Suppressor macrophage treated with lipopolysaccharide for 4 hours (primary cell): Measurements from ENCODE around the gene PLEKHG3.

Experiments used
- DNase-seq: peaks from one replicate; pipeline ENCODE4 v3.0.0-alpha.2; 2020

The PLEKHG3 gene

DNA sequence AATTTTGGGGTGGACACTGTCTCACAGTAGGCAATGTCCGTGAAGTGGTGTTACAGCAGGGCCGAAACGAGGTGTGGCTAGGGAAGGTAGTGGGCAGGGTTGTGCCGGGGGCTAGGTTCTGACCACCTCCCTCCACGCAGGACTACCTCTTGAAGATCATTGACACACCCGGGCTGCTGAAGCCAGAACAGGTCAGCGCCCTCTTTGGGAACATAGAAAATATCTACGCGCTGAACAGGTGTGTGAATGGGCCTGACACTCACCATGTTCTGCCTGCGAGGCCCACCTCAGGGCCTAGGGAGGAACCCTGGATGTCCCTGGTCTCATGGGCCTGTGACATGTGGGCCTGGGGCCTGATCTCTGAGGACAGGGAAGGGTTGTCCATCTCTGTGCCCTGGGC is 24.6 kb downstream of the PLEKHG3 start:
- DNase-seq = no peak

- no peak for DNase-seq
Measured at GRCh38 chr14:64729386-64730060, 25.3 kb downstream of the PLEKHG3 start.

GRCh38 chr14:64730061-64730440 is 25.8 kb downstream of the PLEKHG3 start:
- DNase-seq = no peak

DNA sequence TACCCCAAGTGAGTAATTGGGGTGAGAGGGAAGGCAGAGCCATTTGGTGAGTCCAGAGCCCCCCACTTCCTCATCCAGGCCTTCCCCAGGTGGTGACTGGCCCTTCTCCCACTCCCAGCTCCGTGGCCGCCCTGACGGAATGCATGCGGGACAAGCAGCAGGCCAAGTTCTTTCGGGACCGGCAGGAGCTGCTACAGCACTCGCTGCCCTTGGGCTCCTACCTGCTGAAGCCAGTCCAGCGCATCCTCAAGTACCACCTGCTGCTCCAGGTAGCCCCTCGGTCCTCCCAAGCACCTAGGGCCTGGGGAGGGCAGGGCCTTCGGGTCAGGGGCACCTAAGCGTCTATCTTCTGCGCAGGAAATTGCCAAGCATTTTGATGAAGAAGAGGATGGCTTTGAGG is 26.5 kb downstream of the PLEKHG3 start:
- no peak for DNase-seq

DNA sequence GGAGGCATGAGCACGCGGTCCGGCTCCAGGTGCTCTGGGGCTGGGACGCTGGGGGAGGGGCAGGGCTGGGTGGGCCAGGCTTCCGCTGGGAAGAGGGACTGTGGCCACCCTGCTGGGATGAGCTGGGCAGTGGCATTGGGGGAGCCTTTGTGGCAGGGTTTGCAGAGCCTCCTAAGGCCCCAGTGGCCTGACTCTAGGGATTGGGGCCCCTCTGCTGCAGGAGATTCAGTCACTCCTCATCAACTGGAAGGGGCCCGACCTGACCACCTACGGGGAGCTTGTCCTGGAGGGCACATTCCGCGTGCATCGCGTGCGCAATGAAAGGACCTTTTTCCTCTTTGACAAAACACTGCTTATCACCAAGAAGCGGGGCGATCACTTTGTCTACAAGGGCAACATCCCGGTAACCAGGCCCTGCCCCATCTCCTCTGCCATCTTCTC is 26.9 kb downstream of the PLEKHG3 start:
- no peak for DNase-seq

DNA sequence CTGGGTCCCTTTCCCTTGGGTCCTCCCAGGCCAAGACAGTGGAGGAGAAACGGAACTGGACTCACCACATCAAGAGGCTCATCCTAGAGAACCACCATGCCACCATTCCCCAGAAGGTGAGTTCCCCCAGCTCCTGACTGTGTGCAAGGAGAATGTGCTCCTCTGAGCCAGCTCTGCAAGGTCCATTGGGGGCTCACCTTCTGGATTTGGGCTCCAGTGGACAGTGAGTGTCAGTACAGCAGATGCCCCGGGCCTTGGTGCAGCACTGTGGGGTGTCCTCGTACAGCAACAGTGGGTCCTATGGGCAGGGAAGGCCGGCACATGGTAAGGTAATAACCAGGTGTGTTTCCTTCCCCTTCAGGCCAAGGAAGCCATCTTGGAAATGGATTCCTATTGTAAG is 27.8 kb downstream of the PLEKHG3 start:
- no peak for DNase-seq

- no peak for DNase-seq
Measured at GRCh38 chr14:64732536-64733120, 28.4 kb downstream of the PLEKHG3 start.

DNA sequence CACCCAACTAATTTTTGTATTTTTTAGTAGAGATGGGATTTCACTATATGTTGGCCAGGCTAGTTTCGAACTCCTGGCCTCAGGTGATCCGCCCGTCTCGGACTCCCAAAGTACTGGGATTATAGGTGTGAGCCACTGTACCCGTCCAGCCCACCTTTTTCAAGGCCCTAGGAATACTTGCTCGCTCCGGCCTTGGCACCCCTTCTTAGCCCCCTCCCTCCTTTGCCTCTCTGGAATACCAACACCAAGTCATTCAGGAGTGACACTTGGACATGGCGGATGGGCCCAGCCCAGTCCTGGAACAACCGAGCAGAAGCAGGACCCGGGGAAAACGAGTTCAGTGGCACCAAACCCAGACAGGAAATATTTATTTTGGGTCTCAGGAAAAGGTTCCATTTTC is 29.1 kb downstream of the PLEKHG3 start:
- no peak for DNase-seq

GRCh38 chr14:64733899-64734298 is 29.7 kb downstream of the PLEKHG3 start:
- DNase-seq = no peak

- DNase-seq = no peak
Measured at GRCh38 chr14:64734990-64735389, 30.8 kb downstream of the PLEKHG3 start.

GRCh38 chr14:64736271-64737169 is 32.3 kb downstream of the PLEKHG3 start:
- DNase-seq = no peak

DNA sequence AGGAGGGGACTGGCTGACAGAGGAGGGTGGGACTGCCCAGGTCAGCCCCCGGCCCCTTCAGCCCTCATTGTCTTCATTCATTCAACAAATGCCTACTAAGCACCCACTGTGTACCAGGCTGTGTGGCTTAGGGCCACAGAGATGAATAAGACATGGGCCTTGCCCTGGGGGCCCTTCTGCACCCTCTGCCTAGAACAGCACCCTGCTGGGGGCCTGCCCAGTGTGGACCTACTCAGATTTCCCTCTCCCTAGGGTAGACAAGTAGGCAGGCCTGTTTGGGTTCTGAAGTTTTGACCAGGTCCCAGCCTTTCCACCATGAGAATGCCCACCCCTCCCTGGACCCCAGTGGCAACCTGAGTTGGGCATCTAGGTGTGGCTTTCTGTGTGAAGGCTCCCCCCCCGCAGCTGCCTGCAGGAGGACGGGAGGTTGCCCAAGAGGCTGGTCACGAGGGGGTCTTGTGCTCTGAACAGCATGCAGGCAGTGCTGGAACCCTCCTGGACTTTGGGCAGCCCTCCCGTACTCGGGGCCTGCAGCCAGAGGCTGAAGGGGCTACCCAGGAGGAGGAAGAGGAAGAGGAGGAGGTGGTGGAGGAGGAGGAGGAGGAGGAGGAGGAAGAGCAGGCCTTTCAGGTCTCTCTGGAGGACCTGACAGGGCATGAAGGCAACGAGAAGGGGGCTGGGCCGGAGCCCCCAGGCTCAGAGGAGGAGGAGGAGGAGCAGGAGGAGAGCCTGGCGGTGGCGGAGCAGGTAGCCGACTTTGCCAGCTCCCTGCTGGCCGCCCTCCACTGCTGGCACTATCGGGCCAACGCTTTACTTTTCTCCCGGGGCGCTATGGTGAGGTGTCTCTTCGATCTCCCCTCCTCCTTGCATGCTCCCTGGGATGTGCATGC is 33.4 kb downstream of the PLEKHG3 start:
- no peak for DNase-seq

DNA sequence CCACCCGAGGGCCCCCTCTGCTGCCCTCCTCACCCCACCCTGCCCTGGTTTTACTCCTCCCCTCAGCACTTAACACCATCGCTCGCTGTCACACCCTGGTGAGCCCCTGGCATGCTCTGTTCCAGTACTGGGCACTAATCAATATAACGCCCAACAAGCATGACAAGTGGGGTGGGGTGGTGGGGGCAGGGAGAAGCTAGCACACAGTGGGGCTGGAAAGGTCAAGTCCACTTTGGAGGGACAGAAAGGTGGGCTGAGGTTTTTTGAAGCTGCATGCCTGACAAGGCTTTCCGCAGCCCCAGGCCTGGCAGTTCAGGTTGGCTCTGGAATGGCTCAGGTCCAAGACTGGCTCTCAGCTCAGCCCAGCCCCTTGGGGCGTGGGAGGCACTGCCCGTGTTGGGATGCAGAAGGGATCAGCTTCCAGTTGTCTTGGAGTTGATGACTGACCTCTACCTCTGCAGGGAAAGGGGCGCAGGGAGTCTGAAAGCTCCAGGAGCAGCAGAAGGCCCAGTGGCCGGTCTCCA is 34.1 kb downstream of the PLEKHG3 start:
- DNase-seq = no peak

DNA sequence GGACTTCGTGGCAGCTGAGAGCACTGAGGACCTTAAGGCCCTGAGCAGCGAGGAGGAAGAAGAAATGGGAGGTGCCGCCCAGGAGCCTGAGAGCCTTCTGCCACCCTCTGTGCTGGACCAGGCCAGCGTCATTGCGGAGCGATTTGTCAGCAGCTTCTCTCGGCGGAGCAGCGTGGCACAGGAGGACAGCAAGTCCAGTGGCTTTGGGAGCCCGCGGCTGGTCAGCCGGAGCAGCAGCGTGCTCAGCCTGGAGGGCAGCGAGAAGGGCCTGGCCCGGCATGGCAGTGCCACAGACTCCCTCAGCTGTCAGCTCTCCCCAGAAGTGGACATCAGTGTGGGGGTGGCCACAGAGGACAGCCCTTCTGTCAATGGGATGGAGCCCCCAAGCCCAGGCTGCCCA is 37.0 kb downstream of the PLEKHG3 start:
- DNase-seq = no peak

- no peak for DNase-seq
Measured at GRCh38 chr14:64741961-64742360, 37.7 kb downstream of the PLEKHG3 start.

- DNase-seq = no peak
Measured at GRCh38 chr14:64743061-64743460, 38.8 kb downstream of the PLEKHG3 start.

DNA sequence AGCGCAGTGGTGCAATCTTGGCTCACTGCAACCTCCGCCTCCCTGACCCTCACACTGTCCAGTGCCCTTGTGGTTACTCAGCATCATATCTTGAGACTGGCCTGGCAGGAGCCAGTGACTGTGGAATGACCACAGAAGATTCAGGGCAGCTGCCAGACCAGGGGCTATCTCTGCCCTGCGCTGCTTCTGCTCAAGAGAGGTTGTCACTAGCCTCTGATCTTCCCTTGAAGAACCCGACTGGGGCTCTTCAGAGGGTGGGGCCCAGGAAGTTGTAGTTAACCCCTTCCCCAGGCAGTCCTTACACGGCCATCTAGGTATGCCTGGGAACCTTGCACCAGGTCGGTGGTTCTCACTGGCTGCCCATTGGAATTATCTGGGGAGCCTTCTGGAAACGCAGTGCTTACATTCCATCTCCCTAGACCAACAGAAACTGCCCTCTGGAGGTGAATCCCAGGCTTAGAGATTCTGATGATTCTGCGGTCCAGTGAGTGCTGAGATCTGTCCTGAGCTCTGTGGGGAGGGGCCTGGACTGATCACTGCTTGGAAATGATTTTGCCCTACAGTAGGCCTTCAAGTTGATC is 41.4 kb downstream of the PLEKHG3 start:
- DNase-seq = no peak

DNA sequence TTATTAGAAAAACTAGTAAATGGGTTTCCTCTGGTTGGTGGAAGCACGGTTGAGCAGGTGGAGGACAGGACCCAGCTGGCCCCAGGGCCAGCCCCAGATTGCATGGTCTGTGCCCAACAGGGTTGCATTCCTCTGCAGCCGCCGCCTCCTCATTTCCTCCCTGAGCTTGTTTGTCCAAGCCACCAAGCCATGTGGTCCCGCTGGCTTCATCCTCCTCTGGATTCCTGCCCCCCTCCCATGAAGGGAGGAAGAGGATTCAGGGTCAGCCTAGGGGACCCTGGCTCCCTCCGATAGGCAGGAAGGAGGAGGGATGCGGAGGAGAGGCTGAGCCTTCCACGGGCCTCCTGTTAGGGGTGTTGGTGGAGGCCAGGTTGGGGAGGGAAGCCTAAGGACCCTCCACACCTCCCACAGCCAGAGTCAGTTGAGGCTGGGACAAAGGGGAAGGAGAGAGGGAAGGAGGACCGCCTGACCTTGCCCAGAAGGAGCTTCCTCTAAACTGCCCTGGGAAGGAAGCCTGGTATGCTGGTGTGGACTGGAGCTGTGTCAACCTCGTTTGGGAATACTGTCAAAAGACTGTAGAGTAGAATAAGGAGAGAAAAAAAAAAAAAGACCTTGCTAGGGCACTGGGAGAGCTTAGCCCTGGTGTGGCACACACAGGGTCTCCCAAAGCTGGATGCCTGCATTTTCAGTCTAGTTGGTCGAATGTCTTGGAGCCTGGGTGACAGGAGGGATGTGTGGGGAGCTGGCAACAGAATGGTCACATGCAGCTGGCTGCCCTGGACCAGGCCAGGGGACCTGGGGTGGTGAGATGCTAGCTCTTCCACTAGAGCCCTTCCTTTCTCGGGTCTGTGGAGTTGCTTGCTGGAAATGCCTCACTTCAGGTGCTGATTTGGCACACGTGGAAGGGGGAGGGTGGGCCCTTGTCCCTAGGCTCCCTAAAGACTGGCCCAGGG is 42.4 kb downstream of the PLEKHG3 start:
- no peak for DNase-seq

DNA sequence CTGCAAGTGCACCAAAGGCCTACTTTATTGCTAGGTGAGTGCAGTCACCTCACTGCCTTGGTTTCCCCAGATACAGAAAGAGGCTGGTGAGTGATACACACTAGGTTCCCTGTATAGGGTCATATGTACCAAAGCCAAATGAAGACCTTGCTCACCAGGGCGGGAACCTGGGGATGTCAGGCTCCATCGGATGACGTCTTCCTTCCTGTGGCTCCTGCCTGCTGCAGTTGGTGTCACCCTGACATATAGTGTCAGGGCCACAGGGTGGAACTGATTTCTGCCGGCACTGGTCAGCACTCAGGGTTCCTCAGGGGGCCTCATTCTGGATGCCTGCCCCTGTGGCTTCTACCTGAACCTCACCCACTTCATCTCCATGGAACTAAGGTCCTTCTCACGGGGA is 43.1 kb downstream of the PLEKHG3 start:
- no peak for DNase-seq

- no peak for DNase-seq
Measured at GRCh38 chr14:64748521-64748920, 44.3 kb downstream of the PLEKHG3 start.
